Inflammatory macrophage treated with lipopolysaccharide for 4 hours (primary cell): ENCODE data around the gene RBBP4.
A peak's percentile ranks its signal among the peaks of the same experiment; 100 is the strongest.
"Not testable (repeated sequence)": the region's sequence is repeated elsewhere in the genome, so short reads cannot be mapped to it uniquely, and the experiment has no call there.

Experiments
- DNase-seq: peaks from one replicate; pipeline ENCODE4 v3.0.0-alpha.2; 2020

The RBBP4 gene

GRCh38 chr1:32696041-32696440, 45.0 kb downstream of the RBBP4 start:
- no peak for DNase-seq

- DNase-seq = not testable (repeated sequence)
These were observed 46.0 kb downstream of the RBBP4 start for GRCh38 chr1:32696996-32697395.

GRCh38 chr1:32701421-32701911, 50.5 kb downstream of the RBBP4 start:
- DNase-seq = no peak

- no peak for DNase-seq
These were observed 51.1 kb downstream of the RBBP4 start for GRCh38 chr1:32701951-32702598.

GRCh38 chr1:32702599-32703478, 51.8 kb downstream of the RBBP4 start, which contains the start of gene SYNC:
Gene SYNC (minus strand): TSS chr1:32702770. CDS start chr1:32702660, 110 bp downstream.
- peak; percentile 48 for DNase-seq

GRCh38 chr1:32703479-32704291, 52.7 kb downstream of the RBBP4 start:
- DNase-seq = no peak

- DNase-seq = no peak
These were observed 54.5 kb downstream of the RBBP4 start for GRCh38 chr1:32705516-32705915.

GRCh38 chr1:32706491-32706890, 55.5 kb downstream of the RBBP4 start:
- no peak for DNase-seq

- DNase-seq = no peak
These were observed 58.1 kb downstream of the RBBP4 start for GRCh38 chr1:32709075-32709474.

GRCh38 chr1:32709476-32709875, 58.5 kb downstream of the RBBP4 start:
- no peak for DNase-seq

- DNase-seq = peak; percentile 70
These were observed 60.2 kb downstream of the RBBP4 start for GRCh38 chr1:32711221-32711620.

GRCh38 chr1:32713081-32713480, 62.1 kb downstream of the RBBP4 start:
- no peak for DNase-seq

- no peak for DNase-seq
These were observed 63.3 kb downstream of the RBBP4 start for GRCh38 chr1:32714277-32714676.

GRCh38 chr1:32715901-32716311, 64.9 kb downstream of the RBBP4 start:
- DNase-seq = no peak

GRCh38 chr1:32716312-32717148, 65.5 kb downstream of the RBBP4 start:
- DNase-seq = no peak

GRCh38 chr1:32717503-32717902, 66.5 kb downstream of the RBBP4 start:
- no peak for DNase-seq

- DNase-seq = peak; percentile 54
These were observed 67.0 kb downstream of the RBBP4 start for GRCh38 chr1:32718036-32718435.

- no peak for DNase-seq
These were observed 67.5 kb downstream of the RBBP4 start for GRCh38 chr1:32718527-32718926.

GRCh38 chr1:32719681-32720275, 68.8 kb downstream of the RBBP4 start:
- DNase-seq = no peak

GRCh38 chr1:32724678-32725614, 73.9 kb downstream of the RBBP4 start:
- peak; percentile 66 for DNase-seq

GRCh38 chr1:32725615-32725982, 74.6 kb downstream of the RBBP4 start:
- peak; percentile 23 for DNase-seq
